Gastroesophageal sphincter (tissue), 4 donors: Measurements from ENCODE around the gene HLA-A. TPM values are rescaled to one million over a fixed set of nuclear protein-coding genes. Genes with fewer than 3 reads are reported as not detected.

ENCODE experiments used
- ATAC-seq: fragments of 150-250 bp; one replicate; pipeline ENCODE4 v1.9.1; 2016; ENCODE audit warnings: mild to moderate bottlenecking, moderate library complexity
- H3K27ac ChIP-seq, 4 donors: fragments of 200-600 bp; sonication (generic) in 3 of 4; 1 replicate in 3 of 4; 2 replicates in 1 of 4; pipeline ENCODE4 v1.5.1; 2016 to 2019
- H3K27me3 ChIP-seq: fragments of 200-600 bp; sonication (generic); one replicate; pipeline ENCODE4 v1.5.1; 2019
- H3K36me3 ChIP-seq, 2 donors: fragments of 200-600 bp; sonication (generic); one replicate each; pipeline ENCODE4 v1.5.1; 2019; ENCODE audit warnings: control low read depth in 1 of 2
- H3K4me1 ChIP-seq, 3 donors: fragments of 200-600 bp; sonication (generic); 1 replicate in 2 of 3; 2 replicates in 1 of 3; pipeline ENCODE4 v1.5.1; 2016 to 2019; ENCODE audit warnings: control low read depth in 2 of 3
- H3K4me3 ChIP-seq, 2 donors: fragments of 200-600 bp; sonication (generic); one replicate each; pipeline ENCODE4 v1.5.1; 2019; ENCODE audit warnings: mild to moderate bottlenecking in 1 of 2, moderate library complexity in 1 of 2
- H3K9me3 ChIP-seq, 3 donors: fragments of 200-600 bp; sonication (generic); one replicate each; pipeline ENCODE4 v1.5.1; 2017 to 2019; ENCODE audit warnings: control low read depth in 2 of 3
- EP300 ChIP-seq: sonication (generic); formaldehyde crosslinking; IDR thresholded peaks from one replicate; pipeline ENCODE4 v1.6.1; 2017; ENCODE audit warnings: antibody characterized with exemption, mild to moderate bottlenecking
- POLR2A ChIP-seq, 2 donors: fragments of 450-650 bp; IDR thresholded peaks; one replicate each; pipeline ENCODE4 v1.6.1; 2017; ENCODE audit warnings: antibody characterized with exemption in 2 of 2, mild to moderate bottlenecking in 2 of 2, moderate library complexity in 1 of 2
- POLR2AphosphoS5 ChIP-seq: sonication (generic); formaldehyde crosslinking; IDR thresholded peaks from one replicate; pipeline ENCODE4 v1.6.1; 2017; ENCODE audit warnings: antibody characterized with exemption
- WGBS, 2 donors: methylation state at CpG; one replicate each; pipeline ENCODE4 v1.1.5; 2018; ENCODE audit warnings: low coverage in 1 of 2; 5-methylcytosine and 5-hydroxymethylcytosine counted together
- total RNA-seq, 4 donors: library from RNA; depleted of rRNA; stranded (reverse); fragments of >200 nt; gene quantifications; one replicate each; pipeline ENCODE4 v1.1.0, GENCODE V29; 2016
- TF ChIP-seq, protein P1 (sequence below), 4 experiments: fragments of 200-600 bp in 2 of 4; fragments of 450-650 bp in 2 of 4; sonication (generic) in 1 of 4; IDR thresholded peaks; one replicate each; pipeline ENCODE4 v1.5.1; 2017 to 2019; ENCODE audit warnings: antibody characterized with exemption in 4 of 4, mild to moderate bottlenecking in 2 of 4, moderate library complexity in 2 of 4

The HLA-A gene
- 100 to 1,000 TPM; 281 to 626 (median 424) TPM for total RNA-seq

DNA sequence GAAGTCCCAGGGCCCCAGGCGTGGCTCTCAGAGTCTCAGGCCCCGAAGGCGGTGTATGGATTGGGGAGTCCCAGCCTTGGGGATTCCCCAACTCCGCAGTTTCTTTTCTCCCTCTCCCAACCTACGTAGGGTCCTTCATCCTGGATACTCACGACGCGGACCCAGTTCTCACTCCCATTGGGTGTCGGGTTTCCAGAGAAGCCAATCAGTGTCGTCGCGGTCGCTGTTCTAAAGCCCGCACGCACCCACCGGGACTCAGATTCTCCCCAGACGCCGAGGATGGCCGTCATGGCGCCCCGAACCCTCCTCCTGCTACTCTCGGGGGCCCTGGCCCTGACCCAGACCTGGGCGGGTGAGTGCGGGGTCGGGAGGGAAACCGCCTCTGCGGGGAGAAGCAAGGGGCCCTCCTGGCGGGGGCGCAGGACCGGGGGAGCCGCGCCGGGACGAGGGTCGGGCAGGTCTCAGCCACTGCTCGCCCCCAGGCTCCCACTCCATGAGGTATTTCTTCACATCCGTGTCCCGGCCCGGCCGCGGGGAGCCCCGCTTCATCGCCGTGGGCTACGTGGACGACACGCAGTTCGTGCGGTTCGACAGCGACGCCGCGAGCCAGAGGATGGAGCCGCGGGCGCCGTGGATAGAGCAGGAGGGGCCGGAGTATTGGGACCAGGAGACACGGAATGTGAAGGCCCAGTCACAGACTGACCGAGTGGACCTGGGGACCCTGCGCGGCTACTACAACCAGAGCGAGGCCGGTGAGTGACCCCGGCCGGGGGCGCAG lies at the start of gene HLA-A:
Gene HLA-A (plus strand): TSS at position 258 of the 778 bp plus-strand sequence. CDS start 22 bp downstream, at position 280.
- peaks cover 0 to 31% (median 0%) of the 10 kb centered on the region in 3 donors for H3K4me1 ChIP-seq
- peak within 1 kb of the TSS; percentile 61 to 92 for H3K4me3 ChIP-seq
- peak; percentile 99 for ATAC-seq
- H3K36me3 ChIP-seq: peaks cover 0 to 14% of the 10 kb centered on the region in 2 donors
- no peaks in the 10 kb centered on the region for H3K27me3 ChIP-seq
- 0% methylated on average over 4 to 13 of the region's 68 CpGs for WGBS, 2 donors
- TF ChIP-seq POLR2AphosphoS5 (peak; percentile 83), POLR2A (IDR thresholded peaks at IDR 0.05) (peak; percentile 94 to 96), EP300 (no peak)
- TF ChIP-seq, protein P1, sequence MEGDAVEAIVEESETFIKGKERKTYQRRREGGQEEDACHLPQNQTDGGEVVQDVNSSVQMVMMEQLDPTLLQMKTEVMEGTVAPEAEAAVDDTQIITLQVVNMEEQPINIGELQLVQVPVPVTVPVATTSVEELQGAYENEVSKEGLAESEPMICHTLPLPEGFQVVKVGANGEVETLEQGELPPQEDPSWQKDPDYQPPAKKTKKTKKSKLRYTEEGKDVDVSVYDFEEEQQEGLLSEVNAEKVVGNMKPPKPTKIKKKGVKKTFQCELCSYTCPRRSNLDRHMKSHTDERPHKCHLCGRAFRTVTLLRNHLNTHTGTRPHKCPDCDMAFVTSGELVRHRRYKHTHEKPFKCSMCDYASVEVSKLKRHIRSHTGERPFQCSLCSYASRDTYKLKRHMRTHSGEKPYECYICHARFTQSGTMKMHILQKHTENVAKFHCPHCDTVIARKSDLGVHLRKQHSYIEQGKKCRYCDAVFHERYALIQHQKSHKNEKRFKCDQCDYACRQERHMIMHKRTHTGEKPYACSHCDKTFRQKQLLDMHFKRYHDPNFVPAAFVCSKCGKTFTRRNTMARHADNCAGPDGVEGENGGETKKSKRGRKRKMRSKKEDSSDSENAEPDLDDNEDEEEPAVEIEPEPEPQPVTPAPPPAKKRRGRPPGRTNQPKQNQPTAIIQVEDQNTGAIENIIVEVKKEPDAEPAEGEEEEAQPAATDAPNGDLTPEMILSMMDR (IDR thresholded peaks at IDR 0.05): peak in 1 of 4 experiments; percentile 6
- no peaks in the 10 kb centered on the region for H3K9me3 ChIP-seq
- H3K27ac ChIP-seq: peak within 1 kb of the TSS; percentile 84 to 97 (median 89)

DNA sequence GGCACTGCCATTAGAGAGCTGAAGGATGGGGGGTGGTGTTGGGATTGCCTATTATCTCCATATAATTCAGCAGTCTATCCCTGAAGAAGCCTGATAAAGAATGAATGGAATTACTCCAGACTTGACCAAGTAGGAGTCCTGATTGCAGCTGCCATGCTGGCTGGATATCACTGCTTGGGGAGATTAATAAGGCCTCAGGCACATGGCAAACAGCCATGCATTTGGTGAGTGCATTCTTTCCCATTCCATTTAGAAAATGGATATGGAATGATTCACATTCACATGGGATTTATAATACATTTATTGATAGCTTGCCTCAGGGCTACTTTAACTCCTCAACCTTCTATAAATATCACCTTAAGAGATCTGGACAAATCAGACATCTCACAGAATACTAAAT lies 49.6 kb upstream of the HLA-A start:
- Histone ChIP-seq H3K36me3 (no peaks in the 10 kb centered on the region), H3K4me3 (no peak overlapping the region), H3K9me3 (no peaks in the 10 kb centered on the region), H3K27ac (no peak overlapping the region), H3K27me3 (no peaks in the 10 kb centered on the region), H3K4me1 (no peaks in the 10 kb centered on the region)
- ATAC-seq: no peak
- TF ChIP-seq, protein P1 (IDR thresholded peaks at IDR 0.05): no peak
- no peak for TF ChIP-seq POLR2AphosphoS5
- no peak for TF ChIP-seq EP300
- TF ChIP-seq POLR2A (IDR thresholded peaks at IDR 0.05): no peak

DNA sequence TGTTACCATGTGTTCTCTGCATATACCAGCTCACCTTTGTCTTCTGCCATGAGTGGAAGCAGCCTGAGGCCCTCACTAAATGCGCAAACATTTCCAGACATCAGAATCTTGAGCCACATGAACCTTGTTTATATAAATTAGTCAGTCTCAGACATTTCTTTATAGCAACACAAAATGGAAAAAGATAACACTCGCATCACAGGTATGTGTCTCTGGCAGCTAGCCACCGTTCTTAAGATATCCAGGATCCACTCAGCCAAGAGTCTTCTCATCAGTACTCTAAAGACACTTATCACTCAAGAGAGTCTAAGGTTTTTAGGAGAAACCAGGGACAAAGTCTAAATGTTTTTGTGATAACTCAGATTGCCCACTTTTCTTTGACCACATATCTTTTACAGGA lies 43.1 kb upstream of the HLA-A start:
- H3K27ac ChIP-seq: no peak overlapping the region
- no peaks in the 10 kb centered on the region for H3K9me3 ChIP-seq
- no peaks in the 10 kb centered on the region for H3K4me1 ChIP-seq
- ATAC-seq: no peak
- no peaks in the 10 kb centered on the region for H3K36me3 ChIP-seq
- no peaks in the 10 kb centered on the region for H3K27me3 ChIP-seq
- WGBS, 2 donors: 83 to 85% methylated on average over 3 of the region's 3 CpGs
- no peak for TF ChIP-seq POLR2A (IDR thresholded peaks at IDR 0.05)
- TF ChIP-seq, protein P1 (IDR thresholded peaks at IDR 0.05): no peak
- no peak for TF ChIP-seq EP300
- TF ChIP-seq POLR2AphosphoS5: no peak
- no peak overlapping the region for H3K4me3 ChIP-seq

DNA sequence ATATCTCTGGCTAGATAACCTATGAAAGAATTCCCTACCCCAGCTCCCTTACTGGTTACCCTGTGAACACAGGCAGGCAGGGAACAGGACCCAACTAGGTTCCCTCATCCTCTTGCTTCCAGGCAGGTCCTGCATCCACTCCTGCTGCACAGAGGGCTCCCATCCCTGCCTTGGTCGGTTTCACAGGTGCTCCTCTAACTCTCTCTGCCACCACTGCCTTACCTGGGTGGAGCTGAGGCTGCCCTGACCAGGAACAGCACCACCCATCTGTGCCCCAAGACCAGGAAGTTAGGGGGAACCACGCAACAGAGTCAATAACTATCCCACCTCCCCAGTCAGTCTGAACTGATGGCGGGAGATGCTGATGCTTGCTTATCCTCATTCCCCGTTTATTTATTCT lies 37.0 kb upstream of the HLA-A start:
- no peaks in the 10 kb centered on the region for H3K27me3 ChIP-seq
- 51 to 53% methylated on average over 3 to 4 of the region's 4 CpGs for WGBS, 2 donors

More for the DNA sequence above, 37.0 kb upstream of the HLA-A start:
- ATAC-seq: no peak
- no peaks in the 10 kb centered on the region for H3K9me3 ChIP-seq
- no peak overlapping the region for H3K27ac ChIP-seq
- no peaks in the 10 kb centered on the region for H3K4me1 ChIP-seq
- H3K4me3 ChIP-seq: no peak overlapping the region
- no peaks in the 10 kb centered on the region for H3K36me3 ChIP-seq
- TF ChIP-seq, protein P1 (IDR thresholded peaks at IDR 0.05): no peak
- TF ChIP-seq POLR2A (IDR thresholded peaks at IDR 0.05): no peak
- TF ChIP-seq EP300: no peak
- no peak for TF ChIP-seq POLR2AphosphoS5
